Lung (tissue), 12 donors: Measurements from ENCODE around the gene USF2. TPM values are rescaled to one million over a fixed set of nuclear protein-coding genes. Genes with fewer than 3 reads are reported as not detected.

Source experiments
- ATAC-seq: fragments of 200-7000 bp; cut with Tn5 transposase; one replicate; pipeline ENCODE4 v1.9.1; 2020; ENCODE audit warnings: moderate number of reproducible peaks; ENCODE audit not compliant: insufficient read depth, low FRiP score
- DNase-seq, 3 donors: peaks; one replicate each; pipeline ENCODE4 v3.0.0-alpha.2; 2013 to 2017
- H3K27ac ChIP-seq, 2 donors: one replicate each; pipeline ENCODE4 v1.5.1; 2013; ENCODE audit warnings: mild to moderate bottlenecking in 2 of 2, moderate library complexity in 2 of 2, control low read depth in 1 of 2, inconsistent platforms in 1 of 2, low read depth in 1 of 2, low read length in 1 of 2
- H3K27me3 ChIP-seq, 3 donors: one replicate each; pipeline ENCODE4 v1.5.1; 2013; ENCODE audit warnings: low read length in 2 of 3; ENCODE audit not compliant: control insufficient read depth in 3 of 3, insufficient read depth in 3 of 3
- H3K36me3 ChIP-seq, 4 donors: one replicate each; pipeline ENCODE4 v1.5.1; 2013; ENCODE audit warnings: low read length in 4 of 4, mild to moderate bottlenecking in 1 of 4, moderate library complexity in 1 of 4; ENCODE audit not compliant: control insufficient read depth in 4 of 4, insufficient read depth in 4 of 4
- H3K4me1 ChIP-seq, 5 donors: one replicate each; pipeline ENCODE4 v1.5.1; 2013; ENCODE audit warnings: low read length in 5 of 5, mild to moderate bottlenecking in 2 of 5, moderate library complexity in 1 of 5; ENCODE audit not compliant: control insufficient read depth in 5 of 5, insufficient read depth in 5 of 5
- H3K4me3 ChIP-seq: one replicate; pipeline ENCODE4 v1.5.1; 2013; ENCODE audit warnings: mild to moderate bottlenecking, control low read depth, moderate library complexity
- H3K9ac ChIP-seq, 2 donors: one replicate each; pipeline ENCODE4 v1.5.1; 2013; ENCODE audit warnings: low read length in 2 of 2, control low read depth in 1 of 2; ENCODE audit not compliant: insufficient read depth in 1 of 2
- H3K9me3 ChIP-seq, 4 donors: one replicate each; pipeline ENCODE4 v1.5.1; 2013; ENCODE audit warnings: low read length in 3 of 4, mild to moderate bottlenecking in 1 of 4, moderate library complexity in 1 of 4; ENCODE audit not compliant: control insufficient read depth in 4 of 4, insufficient read depth in 3 of 4
- CTCF ChIP-seq: IDR thresholded peaks from 2 replicates; pipeline ENCODE4 v1.5.1; 2012; ENCODE audit warnings: mild to moderate bottlenecking; ENCODE audit errors: control extremely low read depth, extremely low read depth
- WGBS, 2 donors: extraction: QIAGEN DNeasy Blood & Tissue Kit; methylation state at CpG; one replicate each; pipeline ENCODE4 v1.1.7; 2013; 5-methylcytosine and 5-hydroxymethylcytosine counted together
- polyA plus RNA-seq, 2 donors: library from polyadenylated mRNA; stranded (reverse); fragments of 200-250 nt; gene quantifications; one replicate each; pipeline ENCODE4 v1.2.1, GENCODE V29; 2013
- total RNA-seq, 2 donors: library from RNA; depleted of rRNA in 1 of 2; stranded (reverse); fragments of >200 nt in 1 of 2; gene quantifications; one replicate each; pipeline ENCODE4 v1.2.1, GENCODE V29; 2014 to 2021
- donor health status: control.
- donor health status: control.
- donor health status: Bipolar disorder and iron deficiency.
- donor health status: healthy.
- donor health status: DM: yes; HTN: yes; CAD: no.

USF2 gene
- total and polyA plus RNA-seq, 4 donors = 74.9 to 163 (median 133) TPM

GRCh38 chr19:35321291-35321690 lies 52.5 kb downstream of the USF2 start:
- TF ChIP-seq CTCF = no peak
- Histone ChIP-seq H3K4me1 (peaks cover 0 to 21% (median 4%) of the 10 kb centered on the region in 5 donors), H3K36me3 (no peaks in the 10 kb centered on the region), H3K9ac (no peak overlapping the region), H3K9me3 (peaks cover 0 to 3% (median 0%) of the 10 kb centered on the region in 4 donors), H3K27ac (no peak overlapping the region), H3K27me3 (no peaks in the 10 kb centered on the region), H3K4me3 (no peak overlapping the region)
- ATAC-seq (no peak), DNase-seq (no peak)
- WGBS, 2 donors = 89 to 90% methylated on average over 2 of the region's 2 CpGs

- H3K27me3 ChIP-seq = no peaks in the 10 kb centered on the region
- no peak for DNase-seq
- H3K36me3 ChIP-seq = no peaks in the 10 kb centered on the region
- peaks cover 0 to 17% (median 4%) of the 10 kb centered on the region in 5 donors for H3K4me1 ChIP-seq
- TF ChIP-seq CTCF = no peak
- no peak overlapping the region for H3K4me3 ChIP-seq
- H3K9me3 ChIP-seq = peaks cover 0 to 3% (median 0%) of the 10 kb centered on the region in 4 donors
- ATAC-seq = no peak
- WGBS, 2 donors = 94% methylated on average over 9 of the region's 9 CpGs
- H3K9ac ChIP-seq = no peak overlapping the region
- no peak overlapping the region for H3K27ac ChIP-seq
Observed at GRCh38 chr19:35322014-35322413, 53.3 kb downstream of the USF2 start.

GRCh38 chr19:35327642-35328041 lies 58.9 kb downstream of the USF2 start:
- Histone ChIP-seq H3K9me3 (no peaks in the 10 kb centered on the region), H3K4me1 (no peaks in the 10 kb centered on the region), H3K27me3 (no peaks in the 10 kb centered on the region), H3K36me3 (peaks cover 0 to 3% (median 0%) of the 10 kb centered on the region in 4 donors), H3K4me3 (no peak overlapping the region), H3K9ac (no peak overlapping the region), H3K27ac (no peak overlapping the region)
- TF ChIP-seq CTCF = no peak
- no peak for ATAC-seq
- no peak for DNase-seq
- 74% methylated on average over 4 of the region's 4 CpGs for WGBS, 2 donors

GRCh38 chr19:35328851-35329285 lies 60.1 kb downstream of the USF2 start, which contains the start of gene CD22:
CD22 (plus strand) TSS chr19:35329187; CDS start chr19:35332041, 2,854 bp downstream.
- Histone ChIP-seq H3K9me3 (no peaks in the 10 kb centered on the region), H3K9ac (no peak within 1 kb of the TSS), H3K27me3 (no peaks in the 10 kb centered on the region), H3K4me1 (no peaks in the 10 kb centered on the region), H3K4me3 (no peak within 1 kb of the TSS), H3K36me3 (peaks cover 0 to 3% (median 0%) of the 10 kb centered on the region in 4 donors), H3K27ac (no peak within 1 kb of the TSS)
- DNase-seq (no peak), ATAC-seq (no peak)
- no peak for TF ChIP-seq CTCF
- 37 to 67% methylated on average over 12 of the region's 12 CpGs for WGBS, 2 donors
